Posterior cingulate gyrus (tissue), 11 donors: Measurements from ENCODE around the gene ALDH3B2.
"Not testable (repeated sequence)": the region's sequence is repeated elsewhere in the genome, so short reads cannot be mapped to it uniquely, and the experiment has no call there.

Experiments used
- DNase-seq, 10 donors: peaks; one replicate each; pipeline versions ENCODE4 v3.0.0 to v3.0.0-alpha.2; 2020 to 2021; ENCODE audit warnings: mixed read lengths in 3 of 10
- intact Hi-C: fragments of 100-400 bp; cut with DNase I; formaldehyde crosslinking; loops from one replicate; pipeline ENCODE4 v1.15.1; 2023

ALDH3B2 gene

GRCh38 chr11:67632982-67633755 is 41.3 kb downstream of the ALDH3B2 start:
- DNase-seq: peak in 3 of 10 donors; percentile 60 to 77 (median 66)
- intact Hi-C loops: no loop called here

- intact Hi-C loops: no loop called here
- DNase-seq: peak in 3 of 10 donors; percentile 33 to 72 (median 62)
Observed at GRCh38 chr11:67632175-67632981, 42.0 kb downstream of the ALDH3B2 start.

GRCh38 chr11:67631853-67632174 is 42.6 kb downstream of the ALDH3B2 start:
- intact Hi-C loops: no loop called here

GRCh38 chr11:67631411-67631810 is 43.0 kb downstream of the ALDH3B2 start:
- intact Hi-C loops: no loop called here
- DNase-seq: peak in 3 of 10 donors; percentile 62 to 77 (median 76)

More at GRCh38 chr11:67631853-67632174, 42.6 kb downstream of the ALDH3B2 start:
- DNase-seq: no peak

- DNase-seq: peak in 1 of 10 donors; percentile 79
- intact Hi-C loops: no loop called here
Observed at GRCh38 chr11:67630943-67631331, 43.5 kb downstream of the ALDH3B2 start.

GRCh38 chr11:67630228-67630942 is 44.0 kb downstream of the ALDH3B2 start:
- DNase-seq: peak; percentile 90 to 99 (median 96)

GRCh38 chr11:67629386-67630227 is 44.8 kb downstream of the ALDH3B2 start, which contains the start of gene NUDT8:
Gene NUDT8 (minus strand): TSS chr11:67629937. CDS start chr11:67629911, 26 bp downstream.
- intact Hi-C loops: loop anchor here (5.0 kb wide), 1 partner anchor 178 kb away; no protein-coding TSS in a partner anchor

More at GRCh38 chr11:67630228-67630942, 44.0 kb downstream of the ALDH3B2 start:
- intact Hi-C loops: no loop called here

GRCh38 chr11:67628710-67629385 is 45.6 kb downstream of the ALDH3B2 start:
- intact Hi-C loops: loop anchor here (5.0 kb wide), 1 partner anchor 178 kb away; no protein-coding TSS in a partner anchor
- DNase-seq: peak in 3 of 10 donors; percentile 58 to 81 (median 77)

More at GRCh38 chr11:67629386-67630227, 44.8 kb downstream of the ALDH3B2 start, which contains the start of gene NUDT8:
- peak; percentile 61 to 97 (median 82) for DNase-seq

- peak in 3 of 10 donors; percentile 62 to 78 (median 62) for DNase-seq
- intact Hi-C loops: loop anchor here (5.0 kb wide), 1 partner anchor 179 kb away; no protein-coding TSS in a partner anchor
Observed at GRCh38 chr11:67627812-67628624, 46.4 kb downstream of the ALDH3B2 start.

- DNase-seq: peak in 2 of 10 donors; percentile 57 to 74
- intact Hi-C loops: loop anchor here (5.0 kb wide), 1 partner anchor 180 kb away; no protein-coding TSS in a partner anchor
Observed at GRCh38 chr11:67627441-67627811, 47.0 kb downstream of the ALDH3B2 start.

- peak in 2 of 10 donors; percentile 23 to 69 for DNase-seq
- intact Hi-C loops: loop anchor here (5.0 kb wide), 1 partner anchor 180 kb away; no protein-coding TSS in a partner anchor
Observed at GRCh38 chr11:67626970-67627369, 47.5 kb downstream of the ALDH3B2 start.

- DNase-seq: peak in 2 of 10 donors; percentile 29 to 43
- intact Hi-C loops: loop anchor here (5.0 kb wide), 1 partner anchor 181 kb away; no protein-coding TSS in a partner anchor
Observed at GRCh38 chr11:67626131-67626833, 48.1 kb downstream of the ALDH3B2 start.

- not testable (repeated sequence) for DNase-seq
Observed at GRCh38 chr11:67623795-67624194, 50.6 kb downstream of the ALDH3B2 start.

GRCh38 chr11:67622905-67623304 is 51.5 kb downstream of the ALDH3B2 start:
- intact Hi-C loops: not testable (repeated sequence)
- peak in 1 of 10 donors; percentile 63 for DNase-seq

More at GRCh38 chr11:67623795-67624194, 50.6 kb downstream of the ALDH3B2 start:
- intact Hi-C loops: not testable (repeated sequence)

GRCh38 chr11:67621928-67622327 is 52.5 kb downstream of the ALDH3B2 start:
- DNase-seq, intact Hi-C loops: not testable (repeated sequence)

- intact Hi-C loops: not testable (repeated sequence)
- peak in 2 of 10 donors; percentile 46 to 62 for DNase-seq
Observed at GRCh38 chr11:67620621-67621020, 53.8 kb downstream of the ALDH3B2 start.
